CD14-positive monocyte (primary cell): ENCODE measurements around the gene DUSP1. TPM values are rescaled to one million over a fixed set of nuclear protein-coding genes. Genes with fewer than 3 reads are reported as not detected.

Source experiments
- DNase-seq, 3 donors: peaks; one replicate each; pipeline ENCODE4 v3.0.0-alpha.2; 2011 to 2022
- H2AFZ ChIP-seq: 2 replicates; pipeline ENCODE4 v1.6.0; 2012; ENCODE audit warnings: mild to moderate bottlenecking, low read depth, low read length, inconsistent platforms; ENCODE audit not compliant: insufficient read depth, poor library complexity, severe bottlenecking
- H3K27ac ChIP-seq, 2 donors: 1 replicate in 1 of 2; 2 replicates in 1 of 2; pipeline ENCODE4 v1.5.1; 2012 to 2013; ENCODE audit warnings: low read length in 2 of 2, control low read depth in 1 of 2, inconsistent platforms in 1 of 2, low read depth in 1 of 2, mild to moderate bottlenecking in 1 of 2
- H3K27me3 ChIP-seq, 2 donors: one replicate each; pipeline versions ENCODE4 v1.6.0 to v1.6.1; 2011 to 2013; ENCODE audit warnings: low read length in 2 of 2; ENCODE audit not compliant: control insufficient read depth in 2 of 2, insufficient read depth in 2 of 2
- H3K36me3 ChIP-seq, 2 donors: replicated peaks in 1 of 2; 1 replicate in 1 of 2; 2 replicates in 1 of 2; pipeline versions ENCODE4 v1.5.1 to v1.6.1; 2012 to 2013; ENCODE audit warnings: low read length in 2 of 2, control low read depth in 1 of 2, inconsistent platforms in 1 of 2, mild to moderate bottlenecking in 1 of 2; ENCODE audit not compliant: insufficient read depth in 2 of 2, control insufficient read depth in 1 of 2
- H3K4me1 ChIP-seq, 2 donors: 1 replicate in 1 of 2; 2 replicates in 1 of 2; pipeline versions ENCODE4 v1.5.1 to v1.6.1; 2012 to 2013; ENCODE audit warnings: low read length in 2 of 2, control low read depth in 1 of 2, inconsistent platforms in 1 of 2, mild to moderate bottlenecking in 1 of 2, moderate library complexity in 1 of 2; ENCODE audit not compliant: insufficient read depth in 2 of 2, control insufficient read depth in 1 of 2
- H3K4me2 ChIP-seq: replicated peaks from 2 replicates; pipeline ENCODE3; 2012; ENCODE audit warnings: low read length, moderate library complexity, mild to moderate bottlenecking; ENCODE audit not compliant: poor library complexity, severe bottlenecking; ENCODE audit errors: extremely low read depth
- H3K4me3 ChIP-seq, 3 experiments: fragments of 200-600 bp in 1 of 3; sonication (generic) in 1 of 3; replicated peaks in 1 of 3; 1 replicate in 2 of 3; 2 replicates in 1 of 3; pipeline ENCODE4 v1.5.1; 2011 to 2013; ENCODE audit warnings: low read length in 3 of 3, mild to moderate bottlenecking in 3 of 3, control low read depth in 2 of 3, low read depth in 2 of 3, inconsistent platforms in 1 of 3, moderate library complexity in 1 of 3
- H3K79me2 ChIP-seq: 2 replicates; pipeline ENCODE4 v1.6.0; 2012; ENCODE audit warnings: mild to moderate bottlenecking, control low read depth, inconsistent platforms, low read length, moderate library complexity; ENCODE audit not compliant: insufficient read depth
- H3K9ac ChIP-seq: 2 replicates; pipeline ENCODE4 v1.6.0; 2017; ENCODE audit warnings: low read length, mild to moderate bottlenecking; ENCODE audit not compliant: insufficient read depth, poor library complexity, severe bottlenecking
- H3K9me3 ChIP-seq, 2 donors: replicated peaks in 1 of 2; 1 replicate in 1 of 2; 2 replicates in 1 of 2; pipeline versions ENCODE4 v1.5.1 to v1.6.1; 2012 to 2013; ENCODE audit warnings: low read length in 2 of 2, control low read depth in 1 of 2; ENCODE audit not compliant: control insufficient read depth in 1 of 2, insufficient read depth in 1 of 2
- H4K20me1 ChIP-seq: 2 replicates; pipeline ENCODE4 v1.6.0; 2012; ENCODE audit warnings: mild to moderate bottlenecking, low read length, control low read depth, moderate library complexity; ENCODE audit not compliant: insufficient read depth
- H3K27ac Mint-ChIP-seq, 7 donors: one replicate each; pipeline ENCODE4 v1.8.0; 2020; ENCODE audit warnings: mild to moderate bottlenecking in 7 of 7, mixed read lengths in 7 of 7, moderate library complexity in 6 of 7, inconsistent platforms in 2 of 7
- H3K27me3 Mint-ChIP-seq, 3 donors: one replicate each; pipeline ENCODE4 v1.8.0; 2021 to 2022; ENCODE audit warnings: low read depth in 3 of 3, mild to moderate bottlenecking in 3 of 3, mixed read lengths in 3 of 3, moderate library complexity in 3 of 3, inconsistent platforms in 1 of 3
- H3K36me3 Mint-ChIP-seq, 2 donors: one replicate each; pipeline ENCODE4 v1.8.0; 2020; ENCODE audit warnings: mixed read lengths in 2 of 2, inconsistent platforms in 1 of 2, mild to moderate bottlenecking in 1 of 2
- H3K4me1 Mint-ChIP-seq: one replicate; pipeline ENCODE4 v1.8.0; 2020; ENCODE audit warnings: mild to moderate bottlenecking, mixed read lengths
- H3K4me3 Mint-ChIP-seq, 2 donors: one replicate each; pipeline ENCODE4 v1.8.0; 2020; ENCODE audit warnings: mild to moderate bottlenecking in 2 of 2, mixed read lengths in 2 of 2, moderate library complexity in 1 of 2
- H3K9me3 Mint-ChIP-seq, 7 donors: one replicate each; pipeline ENCODE4 v1.8.0; 2020 to 2022; ENCODE audit warnings: mixed read lengths in 7 of 7, mild to moderate bottlenecking in 6 of 7, moderate library complexity in 6 of 7, inconsistent platforms in 2 of 7
- WGBS: methylation state at CpG from one replicate; pipeline ENCODE4 v1.1.5; 2013; ENCODE audit warnings: missing lambda C conversion rate; ENCODE audit not compliant: insufficient coverage; 5-methylcytosine and 5-hydroxymethylcytosine counted together
- intact Hi-C, 2 donors: fragments of 100-400 bp; cut with micrococcal nuclease; formaldehyde crosslinking; loops; one replicate each; pipeline versions ENCODE4 v1.15.0 to v1.15.1; 2023
- polyA plus RNA-seq, 3 donors: library from polyadenylated mRNA; depleted of rRNA in 1 of 3; unstranded in 2 of 3; stranded (reverse) in 1 of 3; fragments of 300-500 nt in 2 of 3; fragments of >200 nt in 1 of 3; fragmentation: Illumina TruSeq in 2 of 3; gene quantifications; 1 replicate in 2 of 3; 2 replicates in 1 of 3; pipeline ENCODE4 v1.2.3, GENCODE V29; 2012 to 2021
- TF ChIP-seq, protein P1 (sequence below): fragments of 200-600 bp; IDR thresholded peaks from one replicate; pipeline ENCODE4 v1.8.0; 2022; ENCODE audit warnings: antibody characterized with exemption, mild to moderate bottlenecking

DUSP1 gene
- polyA plus RNA-seq, 3 donors, result 1,963 to 4,884 (median 3,954) TPM

GRCh38 chr5:172744123-172745104 is 26.6 kb downstream of the DUSP1 start:
- no peaks in the 10 kb centered on the region for H3K36me3 ChIP-seq
- TF ChIP-seq, protein P1, sequence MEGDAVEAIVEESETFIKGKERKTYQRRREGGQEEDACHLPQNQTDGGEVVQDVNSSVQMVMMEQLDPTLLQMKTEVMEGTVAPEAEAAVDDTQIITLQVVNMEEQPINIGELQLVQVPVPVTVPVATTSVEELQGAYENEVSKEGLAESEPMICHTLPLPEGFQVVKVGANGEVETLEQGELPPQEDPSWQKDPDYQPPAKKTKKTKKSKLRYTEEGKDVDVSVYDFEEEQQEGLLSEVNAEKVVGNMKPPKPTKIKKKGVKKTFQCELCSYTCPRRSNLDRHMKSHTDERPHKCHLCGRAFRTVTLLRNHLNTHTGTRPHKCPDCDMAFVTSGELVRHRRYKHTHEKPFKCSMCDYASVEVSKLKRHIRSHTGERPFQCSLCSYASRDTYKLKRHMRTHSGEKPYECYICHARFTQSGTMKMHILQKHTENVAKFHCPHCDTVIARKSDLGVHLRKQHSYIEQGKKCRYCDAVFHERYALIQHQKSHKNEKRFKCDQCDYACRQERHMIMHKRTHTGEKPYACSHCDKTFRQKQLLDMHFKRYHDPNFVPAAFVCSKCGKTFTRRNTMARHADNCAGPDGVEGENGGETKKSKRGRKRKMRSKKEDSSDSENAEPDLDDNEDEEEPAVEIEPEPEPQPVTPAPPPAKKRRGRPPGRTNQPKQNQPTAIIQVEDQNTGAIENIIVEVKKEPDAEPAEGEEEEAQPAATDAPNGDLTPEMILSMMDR, result no peak
- no peak overlapping the region for H3K4me2 ChIP-seq
- H3K9me3 ChIP-seq, result peaks cover 0 to 11% of the 10 kb centered on the region in 2 donors
- peaks cover 2 to 4% (median 3%) of the 10 kb centered on the region in 3 donors for H3K27me3 Mint-ChIP-seq
- peaks cover 37% of the 10 kb centered on the region for H3K4me1 Mint-ChIP-seq
- no peak overlapping the region for H3K4me3 ChIP-seq
- H3K4me3 Mint-ChIP-seq, result no peak overlapping the region
- intact Hi-C loops, result no loop called here
- no peak overlapping the region for H3K27ac ChIP-seq
- peaks cover 23 to 45% of the 10 kb centered on the region in 2 donors for H3K4me1 ChIP-seq
- no peaks in the 10 kb centered on the region for H3K79me2 ChIP-seq
- H3K9me3 Mint-ChIP-seq, result peaks cover 3 to 16% (median 8%) of the 10 kb centered on the region in 7 donors
- 43% methylated on average over 7 of the region's 12 CpGs for WGBS
- H2AFZ ChIP-seq, result peak overlapping the region; percentile 36
- no peaks in the 10 kb centered on the region for H3K27me3 ChIP-seq
- no peak for DNase-seq
- H4K20me1 ChIP-seq, result no peaks in the 10 kb centered on the region
- H3K9ac ChIP-seq, result no peak overlapping the region
- peak overlapping the region in 4 of 7 donors; percentile 36 to 73 (median 59) for H3K27ac Mint-ChIP-seq
- H3K36me3 Mint-ChIP-seq, result peaks cover 2 to 3% of the 10 kb centered on the region in 2 donors

DNA sequence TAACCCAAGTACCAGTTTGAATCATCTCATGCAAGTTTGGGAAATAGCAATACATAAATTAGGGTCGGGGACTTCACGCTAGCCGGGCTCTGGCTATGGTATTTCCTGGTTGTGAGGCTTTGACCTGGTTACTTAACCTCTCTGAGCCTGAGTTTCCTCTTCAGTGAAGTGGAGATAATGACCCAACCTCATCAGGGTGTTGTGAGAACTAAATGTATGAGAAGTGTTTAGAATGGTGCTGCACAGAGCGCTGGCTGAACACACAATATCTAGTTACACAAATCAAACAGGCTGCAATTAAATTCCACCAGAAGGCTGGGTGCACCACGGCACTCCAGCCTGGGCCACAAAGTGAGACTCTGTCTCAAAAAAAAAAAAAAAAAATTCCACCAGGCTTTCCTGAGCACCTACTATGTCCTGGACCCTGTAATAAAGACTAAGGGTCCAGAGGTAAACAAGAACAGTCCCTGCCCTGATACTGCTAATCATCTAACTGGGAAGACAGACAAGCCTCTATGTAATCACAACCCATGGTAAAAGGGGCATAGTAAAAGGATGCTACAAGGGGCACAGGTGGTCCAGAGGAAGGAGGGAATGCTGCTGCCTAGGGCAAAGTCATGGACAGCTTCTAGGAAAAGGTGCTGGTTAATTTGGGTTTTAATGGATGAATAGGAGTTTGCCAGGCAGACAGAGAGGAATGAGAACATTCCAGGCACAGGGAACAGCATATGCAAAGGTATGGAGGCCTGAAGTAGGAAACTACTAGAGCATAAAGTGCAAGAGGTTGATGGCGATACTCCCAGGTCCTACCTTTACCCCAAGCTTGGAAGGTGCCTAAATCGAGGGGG is 27.7 kb downstream of the DUSP1 start:
- DNase-seq, result peak in 1 of 3 donors; percentile 15
- no peak overlapping the region for H3K4me2 ChIP-seq
- intact Hi-C loops, result no loop called here
- H3K9me3 Mint-ChIP-seq, result peaks cover 3 to 16% (median 7%) of the 10 kb centered on the region in 7 donors
- WGBS, result no CpG with 5 or more reads among the region's 7 CpGs
- H2AFZ ChIP-seq, result no peak overlapping the region
- peaks cover 23 to 46% of the 10 kb centered on the region in 2 donors for H3K4me1 ChIP-seq
- H3K4me1 Mint-ChIP-seq, result peaks cover 37% of the 10 kb centered on the region
- no peaks in the 10 kb centered on the region for H3K36me3 ChIP-seq
- no peaks in the 10 kb centered on the region for H3K79me2 ChIP-seq
- H3K27ac Mint-ChIP-seq, result peak overlapping the region in 2 of 7 donors; percentile 0 to 52
- H3K4me3 ChIP-seq, result no peak overlapping the region
- no peaks in the 10 kb centered on the region for H4K20me1 ChIP-seq
- H3K9ac ChIP-seq, result no peak overlapping the region
- no peaks in the 10 kb centered on the region for H3K27me3 ChIP-seq
- H3K36me3 Mint-ChIP-seq, result peaks cover 2 to 3% of the 10 kb centered on the region in 2 donors
- H3K27me3 Mint-ChIP-seq, result peaks cover 2 to 4% (median 3%) of the 10 kb centered on the region in 3 donors
- TF ChIP-seq, protein P1, result no peak
- H3K9me3 ChIP-seq, result peaks cover 0 to 8% of the 10 kb centered on the region in 2 donors
- no peak overlapping the region for H3K27ac ChIP-seq
- no peak overlapping the region for H3K4me3 Mint-ChIP-seq
